GM12873 (cell line): ENCODE results near the gene SARM1.

ENCODE experiments used
- CTCF ChIP-seq: IDR thresholded peaks from 2 replicates; pipeline ENCODE4 v1.5.1; 2012; ENCODE audit warnings: low read depth, mild to moderate bottlenecking, moderate library complexity, low read length, control low read depth; ENCODE audit not compliant: insufficient read depth; ENCODE audit errors: missing control alignments

SARM1 gene

GRCh38 chr17:28405632-28406472 lies 34.4 kb downstream of the SARM1 start, which contains the start of gene SLC46A1:
Gene SLC46A1, minus strand, starts transcription at chr17:28406212. Its CDS starts 98 bp downstream, at chr17:28406114.
- no peak for TF ChIP-seq CTCF

- no peak for TF ChIP-seq CTCF
These were observed 35.0 kb downstream of the SARM1 start for GRCh38 chr17:28406473-28406814.

- TF ChIP-seq CTCF = no peak
These were observed 35.9 kb downstream of the SARM1 start for GRCh38 chr17:28407130-28407973.

- TF ChIP-seq CTCF = no peak
These were observed 36.4 kb downstream of the SARM1 start for GRCh38 chr17:28407974-28408306.

GRCh38 chr17:28412099-28412498 lies 40.6 kb downstream of the SARM1 start:
- TF ChIP-seq CTCF = no peak

GRCh38 chr17:28413804-28414203 lies 42.3 kb downstream of the SARM1 start:
- no peak for TF ChIP-seq CTCF

GRCh38 chr17:28415886-28416285 lies 44.4 kb downstream of the SARM1 start:
- no peak for TF ChIP-seq CTCF
